Gastroesophageal sphincter (tissue), 4 donors: Measurements from ENCODE around the gene IREB2. TPM values are rescaled to one million over a fixed set of nuclear protein-coding genes. Genes with fewer than 3 reads are reported as not detected.

ENCODE experiments used
- ATAC-seq: fragments of 150-250 bp; one replicate; pipeline ENCODE4 v1.9.1; 2016; ENCODE audit warnings: mild to moderate bottlenecking, moderate library complexity
- H3K27ac ChIP-seq, 4 donors: fragments of 200-600 bp; sonication (generic) in 3 of 4; 1 replicate in 3 of 4; 2 replicates in 1 of 4; pipeline ENCODE4 v1.5.1; 2016 to 2019
- H3K27me3 ChIP-seq: fragments of 200-600 bp; sonication (generic); one replicate; pipeline ENCODE4 v1.5.1; 2019
- H3K36me3 ChIP-seq, 2 donors: fragments of 200-600 bp; sonication (generic); one replicate each; pipeline ENCODE4 v1.5.1; 2019; ENCODE audit warnings: control low read depth in 1 of 2
- H3K4me1 ChIP-seq, 3 donors: fragments of 200-600 bp; sonication (generic); 1 replicate in 2 of 3; 2 replicates in 1 of 3; pipeline ENCODE4 v1.5.1; 2016 to 2019; ENCODE audit warnings: control low read depth in 2 of 3
- H3K4me3 ChIP-seq, 2 donors: fragments of 200-600 bp; sonication (generic); one replicate each; pipeline ENCODE4 v1.5.1; 2019; ENCODE audit warnings: mild to moderate bottlenecking in 1 of 2, moderate library complexity in 1 of 2
- H3K9me3 ChIP-seq, 3 donors: fragments of 200-600 bp; sonication (generic); one replicate each; pipeline ENCODE4 v1.5.1; 2017 to 2019; ENCODE audit warnings: control low read depth in 2 of 3
- EP300 ChIP-seq: sonication (generic); formaldehyde crosslinking; IDR thresholded peaks from one replicate; pipeline ENCODE4 v1.6.1; 2017; ENCODE audit warnings: antibody characterized with exemption, mild to moderate bottlenecking
- POLR2A ChIP-seq, 2 donors: fragments of 450-650 bp; IDR thresholded peaks; one replicate each; pipeline ENCODE4 v1.6.1; 2017; ENCODE audit warnings: antibody characterized with exemption in 2 of 2, mild to moderate bottlenecking in 2 of 2, moderate library complexity in 1 of 2
- POLR2AphosphoS5 ChIP-seq: sonication (generic); formaldehyde crosslinking; IDR thresholded peaks from one replicate; pipeline ENCODE4 v1.6.1; 2017; ENCODE audit warnings: antibody characterized with exemption
- WGBS, 2 donors: methylation state at CpG; one replicate each; pipeline ENCODE4 v1.1.5; 2018; ENCODE audit warnings: low coverage in 1 of 2; 5-methylcytosine and 5-hydroxymethylcytosine counted together
- total RNA-seq, 4 donors: library from RNA; depleted of rRNA; stranded (reverse); fragments of >200 nt; gene quantifications; one replicate each; pipeline ENCODE4 v1.1.0, GENCODE V29; 2016
- TF ChIP-seq, protein P1 (sequence below), 4 experiments: fragments of 200-600 bp in 2 of 4; fragments of 450-650 bp in 2 of 4; sonication (generic) in 1 of 4; IDR thresholded peaks; one replicate each; pipeline ENCODE4 v1.5.1; 2017 to 2019; ENCODE audit warnings: antibody characterized with exemption in 4 of 4, mild to moderate bottlenecking in 2 of 4, moderate library complexity in 2 of 4

The IREB2 gene
- total RNA-seq, 4 donors from 2014 or later: 16.9 to 33.5 (median 25.9) TPM

GRCh38 chr15:78448441-78449219 is 10.6 kb downstream of the IREB2 start:
- H3K4me3 ChIP-seq: no peak overlapping the region
- H3K27me3 ChIP-seq: no peaks in the 10 kb centered on the region
- peaks cover 0 to 84% (median 2%) of the 10 kb centered on the region in 3 donors for H3K4me1 ChIP-seq
- H3K36me3 ChIP-seq: peaks cover 0 to 43% of the 10 kb centered on the region in 2 donors
- ATAC-seq: no peak
- no peaks in the 10 kb centered on the region for H3K9me3 ChIP-seq
- H3K27ac ChIP-seq: peak overlapping the region in 1 of 4 donors; percentile 16
- TF ChIP-seq, protein P1, sequence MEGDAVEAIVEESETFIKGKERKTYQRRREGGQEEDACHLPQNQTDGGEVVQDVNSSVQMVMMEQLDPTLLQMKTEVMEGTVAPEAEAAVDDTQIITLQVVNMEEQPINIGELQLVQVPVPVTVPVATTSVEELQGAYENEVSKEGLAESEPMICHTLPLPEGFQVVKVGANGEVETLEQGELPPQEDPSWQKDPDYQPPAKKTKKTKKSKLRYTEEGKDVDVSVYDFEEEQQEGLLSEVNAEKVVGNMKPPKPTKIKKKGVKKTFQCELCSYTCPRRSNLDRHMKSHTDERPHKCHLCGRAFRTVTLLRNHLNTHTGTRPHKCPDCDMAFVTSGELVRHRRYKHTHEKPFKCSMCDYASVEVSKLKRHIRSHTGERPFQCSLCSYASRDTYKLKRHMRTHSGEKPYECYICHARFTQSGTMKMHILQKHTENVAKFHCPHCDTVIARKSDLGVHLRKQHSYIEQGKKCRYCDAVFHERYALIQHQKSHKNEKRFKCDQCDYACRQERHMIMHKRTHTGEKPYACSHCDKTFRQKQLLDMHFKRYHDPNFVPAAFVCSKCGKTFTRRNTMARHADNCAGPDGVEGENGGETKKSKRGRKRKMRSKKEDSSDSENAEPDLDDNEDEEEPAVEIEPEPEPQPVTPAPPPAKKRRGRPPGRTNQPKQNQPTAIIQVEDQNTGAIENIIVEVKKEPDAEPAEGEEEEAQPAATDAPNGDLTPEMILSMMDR (IDR thresholded peaks at IDR 0.05): no peak
- TF ChIP-seq POLR2A (IDR thresholded peaks at IDR 0.05) (no peak), POLR2AphosphoS5 (no peak), EP300 (no peak)
- WGBS, 2 donors: 77 to 84% methylated on average over 4 of the region's 4 CpGs

GRCh38 chr15:78449220-78449999 is 11.4 kb downstream of the IREB2 start:
- no peak for ATAC-seq
- Histone ChIP-seq H3K27me3 (no peaks in the 10 kb centered on the region), H3K27ac (no peak overlapping the region), H3K9me3 (no peaks in the 10 kb centered on the region), H3K4me1 (peaks cover 0 to 84% (median 2%) of the 10 kb centered on the region in 3 donors), H3K36me3 (peaks cover 0 to 35% of the 10 kb centered on the region in 2 donors), H3K4me3 (no peak overlapping the region)
- TF ChIP-seq POLR2AphosphoS5: no peak
- TF ChIP-seq, protein P1 (IDR thresholded peaks at IDR 0.05): no peak
- no peak for TF ChIP-seq POLR2A (IDR thresholded peaks at IDR 0.05)
- no peak for TF ChIP-seq EP300
- 76 to 81% methylated on average over 7 to 8 of the region's 8 CpGs for WGBS, 2 donors

- TF ChIP-seq POLR2AphosphoS5 (no peak), POLR2A (IDR thresholded peaks at IDR 0.05) (no peak), EP300 (no peak)
- TF ChIP-seq, protein P1 (IDR thresholded peaks at IDR 0.05): no peak
- H3K36me3 ChIP-seq: peaks cover 0 to 25% of the 10 kb centered on the region in 2 donors
- H3K9me3 ChIP-seq: no peaks in the 10 kb centered on the region
- H3K27ac ChIP-seq: no peak overlapping the region
- 79 to 100% methylated on average over 1 to 5 of the region's 5 CpGs for WGBS, 2 donors
- H3K4me1 ChIP-seq: peaks cover 4 to 91% (median 4%) of the 10 kb centered on the region in 3 donors
- H3K27me3 ChIP-seq: no peaks in the 10 kb centered on the region
- ATAC-seq: no peak
- no peak overlapping the region for H3K4me3 ChIP-seq
Observed at GRCh38 chr15:78450285-78450858, 12.4 kb downstream of the IREB2 start.

DNA sequence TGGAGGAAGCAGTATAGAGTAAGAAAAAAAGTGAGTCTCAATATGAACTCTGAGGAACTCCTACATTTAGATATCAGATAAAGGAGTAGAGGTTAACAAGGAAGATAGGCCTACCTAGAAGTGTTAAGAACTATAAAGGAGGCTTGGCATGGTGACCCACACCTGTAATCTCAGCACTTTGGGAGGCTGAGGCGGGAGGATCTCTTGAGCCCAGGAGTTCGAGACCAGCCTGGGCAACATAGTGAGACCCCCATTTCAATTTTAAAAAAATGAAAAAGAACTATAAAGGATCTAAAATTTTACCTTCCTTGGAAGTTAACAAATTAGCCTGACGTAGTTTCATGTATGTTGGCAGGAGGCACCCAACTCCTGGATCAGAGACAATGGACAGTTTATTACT is 14.5 kb downstream of the IREB2 start:
- Histone ChIP-seq H3K9me3 (no peaks in the 10 kb centered on the region), H3K36me3 (peaks cover 0 to 6% of the 10 kb centered on the region in 2 donors), H3K4me1 (peaks cover 8 to 92% (median 12%) of the 10 kb centered on the region in 3 donors), H3K27ac (no peak overlapping the region), H3K27me3 (no peaks in the 10 kb centered on the region), H3K4me3 (no peak overlapping the region)
- TF ChIP-seq POLR2AphosphoS5 (no peak), EP300 (no peak), POLR2A (IDR thresholded peaks at IDR 0.05) (no peak)
- TF ChIP-seq, protein P1 (IDR thresholded peaks at IDR 0.05): no peak
- no peak for ATAC-seq
- WGBS, 2 donors: 87 to 97% methylated on average over 3 of the region's 3 CpGs
